Left lung (tissue), 10 donors: ENCODE results near the gene SPATA4. TPM values are rescaled to one million over a fixed set of nuclear protein-coding genes. Genes with fewer than 3 reads are reported as not detected.

Experiments
- ATAC-seq: fragments of 200-7000 bp; cut with Tn5 transposase; one replicate; pipeline ENCODE4 v1.9.1; 2020; ENCODE audit warnings: moderate library complexity
- DNase-seq, 4 donors: peaks; one replicate each; pipeline ENCODE4 v3.0.0-alpha.2; 2013 to 2020
- H3K27ac ChIP-seq, 2 donors: fragments of 200-600 bp; sonication (generic) in 1 of 2; one replicate each; pipeline versions ENCODE4 v1.5.0 to v1.8.0; 2020 to 2021
- H3K27me3 ChIP-seq, 2 donors: fragments of 200-600 bp; sonication (generic) in 1 of 2; one replicate each; pipeline versions ENCODE4 v1.5.0 to v1.8.0; 2020 to 2021
- H3K36me3 ChIP-seq, 2 donors: fragments of 200-600 bp; sonication (generic) in 1 of 2; one replicate each; pipeline versions ENCODE4 v1.5.0 to v1.8.0; 2020 to 2021
- H3K4me1 ChIP-seq, 2 donors: fragments of 200-600 bp; one replicate each; pipeline ENCODE4 v1.8.0; 2021
- H3K4me3 ChIP-seq, 2 donors: fragments of 200-600 bp; sonication (generic) in 1 of 2; one replicate each; pipeline versions ENCODE4 v1.5.0 to v1.8.0; 2020 to 2021; ENCODE audit warnings: mild to moderate bottlenecking in 1 of 2
- H3K9me3 ChIP-seq, 2 donors: fragments of 200-600 bp; sonication (generic) in 1 of 2; one replicate each; pipeline versions ENCODE4 v1.5.0 to v1.8.0; 2020 to 2021
- intact Hi-C, 2 donors: fragments of 100-400 bp; cut with DNase I; formaldehyde crosslinking; loops; one replicate each; pipeline versions ENCODE4 v1.11.2 to v1.14.2; 2022
- polyA plus RNA-seq, 6 donors: library from polyadenylated mRNA; unstranded; fragments of 120-200 nt; gene quantifications; one replicate each; pipeline ENCODE4 v1.2.1, GENCODE V29; 2013; ENCODE audit not compliant: insufficient read length in 6 of 6
- total RNA-seq, 2 donors: library from RNA; stranded (reverse); fragmentation: NEBNext Ultra II Directional; extraction: Animal tissue kit (Norgen Biotek cat#: 25700); gene quantifications; one replicate each; pipeline ENCODE4 v1.2.1, GENCODE V29; 2021
- TF ChIP-seq, protein P1 (sequence below), 2 donors: fragments of 200-600 bp; sonication (generic) in 1 of 2; IDR thresholded peaks; one replicate each; pipeline versions ENCODE4 v1.5.0 to v1.8.0; 2021; ENCODE audit warnings: antibody characterized with exemption in 2 of 2
- donor health status: DM: no; HTN: yes; CAD: no.
- donor health status: DM: no; HTN: no; CAD: no.

Gene SPATA4
- total and polyA plus RNA-seq, 8 donors: 0.20 to 1.9 (median 0.92) TPM

DNA sequence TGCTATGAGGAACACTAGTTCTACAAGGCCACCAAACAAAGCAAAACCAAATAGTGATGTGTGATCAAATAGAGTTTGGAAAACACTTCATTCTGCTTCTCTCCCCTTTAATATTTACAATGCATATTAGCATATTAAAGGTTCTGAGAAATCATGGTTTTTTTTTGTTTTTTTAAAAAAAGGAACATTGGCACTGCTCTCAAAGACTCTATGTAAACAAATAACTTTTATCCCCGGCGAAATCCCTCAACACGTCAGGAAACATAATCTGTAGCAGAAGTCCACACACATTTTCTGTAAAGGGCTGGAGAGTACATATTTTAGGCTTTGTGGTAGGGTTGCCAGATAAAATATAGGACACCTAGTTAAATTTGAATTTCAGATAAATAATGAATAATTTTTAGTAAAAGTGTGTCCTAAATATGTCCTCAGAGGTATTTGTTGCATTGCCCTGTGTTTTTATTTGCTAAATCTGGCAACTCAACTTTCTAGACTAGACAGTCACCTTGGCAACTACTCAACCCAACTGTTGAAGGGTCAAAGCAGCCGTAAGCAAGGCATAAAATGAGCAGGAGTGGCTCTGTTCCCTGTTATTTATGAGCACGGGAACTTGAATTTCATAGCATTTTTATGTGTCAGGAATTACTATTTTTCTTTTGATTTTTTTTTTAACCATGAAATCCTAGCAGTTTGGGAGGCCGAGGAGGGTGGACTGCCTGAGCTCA, 8.6 kb downstream of the SPATA4 start:
- ATAC-seq (no peak), DNase-seq (peak in 1 of 4 donors; percentile 9)
- Histone ChIP-seq H3K27me3 (peaks cover 0 to 5% of the 10 kb centered on the region in 2 donors), H3K4me1 (no peaks in the 10 kb centered on the region), H3K4me3 (no peak overlapping the region), H3K27ac (no peak overlapping the region), H3K9me3 (no peaks in the 10 kb centered on the region), H3K36me3 (no peaks in the 10 kb centered on the region)
- intact Hi-C loops: no loop called here
- TF ChIP-seq, protein P1, sequence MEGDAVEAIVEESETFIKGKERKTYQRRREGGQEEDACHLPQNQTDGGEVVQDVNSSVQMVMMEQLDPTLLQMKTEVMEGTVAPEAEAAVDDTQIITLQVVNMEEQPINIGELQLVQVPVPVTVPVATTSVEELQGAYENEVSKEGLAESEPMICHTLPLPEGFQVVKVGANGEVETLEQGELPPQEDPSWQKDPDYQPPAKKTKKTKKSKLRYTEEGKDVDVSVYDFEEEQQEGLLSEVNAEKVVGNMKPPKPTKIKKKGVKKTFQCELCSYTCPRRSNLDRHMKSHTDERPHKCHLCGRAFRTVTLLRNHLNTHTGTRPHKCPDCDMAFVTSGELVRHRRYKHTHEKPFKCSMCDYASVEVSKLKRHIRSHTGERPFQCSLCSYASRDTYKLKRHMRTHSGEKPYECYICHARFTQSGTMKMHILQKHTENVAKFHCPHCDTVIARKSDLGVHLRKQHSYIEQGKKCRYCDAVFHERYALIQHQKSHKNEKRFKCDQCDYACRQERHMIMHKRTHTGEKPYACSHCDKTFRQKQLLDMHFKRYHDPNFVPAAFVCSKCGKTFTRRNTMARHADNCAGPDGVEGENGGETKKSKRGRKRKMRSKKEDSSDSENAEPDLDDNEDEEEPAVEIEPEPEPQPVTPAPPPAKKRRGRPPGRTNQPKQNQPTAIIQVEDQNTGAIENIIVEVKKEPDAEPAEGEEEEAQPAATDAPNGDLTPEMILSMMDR (IDR thresholded peaks at IDR 0.05): no peak

DNA sequence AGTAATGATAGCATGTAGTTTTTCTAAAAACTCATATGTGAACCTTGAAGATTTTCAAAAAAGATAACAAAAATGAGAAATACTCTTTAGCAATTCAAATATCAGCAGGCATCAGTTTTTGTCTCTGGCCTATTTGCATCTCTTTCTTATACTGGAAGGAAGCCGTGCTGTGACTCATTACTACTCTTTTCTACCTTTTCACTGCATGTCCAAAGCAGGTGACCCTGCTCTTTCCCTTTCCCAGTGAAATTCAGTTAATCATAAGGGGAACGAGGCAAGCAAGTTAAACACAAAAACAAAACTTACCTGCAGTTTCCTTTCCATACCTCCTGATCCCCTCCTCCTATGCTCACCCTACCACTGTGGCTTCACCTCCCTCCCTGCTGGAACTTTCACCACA, 9.3 kb downstream of the SPATA4 start:
- no peak for ATAC-seq
- Histone ChIP-seq H3K9me3 (no peaks in the 10 kb centered on the region), H3K27me3 (peaks cover 0 to 5% of the 10 kb centered on the region in 2 donors), H3K27ac (no peak overlapping the region), H3K36me3 (no peaks in the 10 kb centered on the region), H3K4me3 (no peak overlapping the region), H3K4me1 (no peaks in the 10 kb centered on the region)
- TF ChIP-seq, protein P1 (IDR thresholded peaks at IDR 0.05): no peak
- intact Hi-C loops: no loop called here
- no peak for DNase-seq

DNA sequence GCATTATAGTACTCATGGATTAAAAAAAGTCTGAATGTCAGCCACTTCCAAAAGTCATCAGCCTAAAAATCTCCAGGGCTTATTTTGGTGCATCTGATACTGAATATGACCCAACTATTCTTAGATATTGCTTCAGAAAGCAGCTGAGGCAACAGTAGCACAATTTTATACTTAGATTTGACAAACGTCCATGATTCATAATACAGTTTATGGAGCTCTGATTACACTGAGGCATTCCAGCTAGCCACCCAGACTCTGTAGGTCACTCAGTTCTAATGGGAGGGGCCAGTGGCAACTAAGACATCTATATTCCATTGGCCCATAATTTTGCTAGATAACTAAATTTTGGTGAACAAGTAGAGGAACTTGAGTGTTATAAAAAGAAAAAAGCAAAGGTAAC, 10.3 kb downstream of the SPATA4 start:
- Histone ChIP-seq H3K36me3 (no peaks in the 10 kb centered on the region), H3K4me1 (no peaks in the 10 kb centered on the region), H3K4me3 (no peak overlapping the region), H3K9me3 (no peaks in the 10 kb centered on the region), H3K27ac (no peak overlapping the region), H3K27me3 (no peaks in the 10 kb centered on the region)
- ATAC-seq (no peak), DNase-seq (no peak)
- intact Hi-C loops: no loop called here
- TF ChIP-seq, protein P1 (IDR thresholded peaks at IDR 0.05): no peak

DNA sequence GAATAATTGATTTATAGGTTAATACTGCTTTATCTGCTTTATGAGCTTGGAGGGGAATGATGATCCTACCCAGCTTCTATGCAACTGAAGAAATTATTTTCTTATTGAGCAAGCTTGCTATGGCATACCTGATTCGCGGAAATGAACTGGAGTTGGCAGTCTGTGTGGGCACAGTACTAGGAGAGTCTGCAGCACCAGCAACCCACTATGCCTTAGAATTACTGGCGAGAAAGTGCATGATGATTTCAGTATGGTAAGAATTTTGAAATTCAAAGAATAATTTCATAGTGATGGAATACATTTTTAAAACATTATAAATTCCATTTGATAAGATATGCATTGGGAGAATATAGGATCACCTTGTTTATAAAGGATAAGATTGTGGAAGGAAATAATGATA, 32.3 kb downstream of the SPATA4 start:
- no peaks in the 10 kb centered on the region for H3K4me1 ChIP-seq
- H3K4me3 ChIP-seq: no peak overlapping the region
- no peaks in the 10 kb centered on the region for H3K27me3 ChIP-seq
- no peaks in the 10 kb centered on the region for H3K9me3 ChIP-seq
- intact Hi-C loops: no loop called here
- DNase-seq: no peak
- no peak for ATAC-seq
- TF ChIP-seq, protein P1 (IDR thresholded peaks at IDR 0.05): no peak
- no peak overlapping the region for H3K27ac ChIP-seq
- H3K36me3 ChIP-seq: no peaks in the 10 kb centered on the region

GRCh38 chr4:176156656-176157055, 38.7 kb downstream of the SPATA4 start:
- ATAC-seq (no peak), DNase-seq (no peak)
- no peak overlapping the region for H3K27ac ChIP-seq
- no peaks in the 10 kb centered on the region for H3K9me3 ChIP-seq
- TF ChIP-seq, protein P1 (IDR thresholded peaks at IDR 0.05): no peak
- intact Hi-C loops: loop anchor here in 1 of 2 donors (10.0 kb wide), 1 partner anchor 188 kb away; no protein-coding TSS in a partner anchor
- no peaks in the 10 kb centered on the region for H3K4me1 ChIP-seq
- H3K36me3 ChIP-seq: no peaks in the 10 kb centered on the region
- H3K4me3 ChIP-seq: no peak overlapping the region
- no peaks in the 10 kb centered on the region for H3K27me3 ChIP-seq
